ENCODE results near the gene FGD6.

GRCh38 chr12:95257541-95257940 is 40.3 kb upstream of the FGD6 start:
- TF ChIP-seq POLR2A (IDR thresholded peaks at IDR 0.05): no peak
- TF ChIP-seq CTCF (IDR thresholded peaks at IDR 0.05): no peak
